HG03432 (cell line): ENCODE measurements around the gene PLEKHH1.
"Not testable (repeated sequence)": the region's sequence is repeated elsewhere in the genome, so short reads cannot be mapped to it uniquely, and the experiment has no call there.

ENCODE experiments used
- ATAC-seq: cut with Tn5 transposase; IDR thresholded peaks from one replicate; pipeline ENCODE4 v1.9.1; 2021; ENCODE audit warnings: mild to moderate bottlenecking, moderate library complexity; ENCODE audit not compliant: unreplicated experiment

The PLEKHH1 gene

DNA sequence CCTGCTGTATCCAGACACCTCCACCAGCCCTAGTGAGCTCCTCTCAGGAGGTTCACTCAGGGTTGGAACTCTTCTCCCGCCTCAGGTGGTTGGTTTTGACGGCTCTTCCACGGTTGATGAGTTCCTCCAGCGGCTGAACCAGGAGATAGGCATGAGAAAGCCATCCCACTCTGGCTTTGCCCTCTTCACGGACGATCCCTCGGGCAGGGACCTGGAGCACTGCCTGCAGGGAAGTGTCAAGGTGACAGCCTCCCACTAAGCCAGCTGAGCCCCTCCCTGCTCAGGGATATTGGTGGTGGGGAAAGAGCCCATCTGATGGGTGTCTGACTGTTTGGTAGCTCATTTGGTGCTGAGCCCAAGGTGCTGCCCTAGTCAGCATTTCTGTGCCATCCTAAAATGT, 46.5 kb downstream of the PLEKHH1 start:
- no peak for ATAC-seq

GRCh38 chr14:67580336-67581171, 47.5 kb downstream of the PLEKHH1 start:
- no peak for ATAC-seq

DNA sequence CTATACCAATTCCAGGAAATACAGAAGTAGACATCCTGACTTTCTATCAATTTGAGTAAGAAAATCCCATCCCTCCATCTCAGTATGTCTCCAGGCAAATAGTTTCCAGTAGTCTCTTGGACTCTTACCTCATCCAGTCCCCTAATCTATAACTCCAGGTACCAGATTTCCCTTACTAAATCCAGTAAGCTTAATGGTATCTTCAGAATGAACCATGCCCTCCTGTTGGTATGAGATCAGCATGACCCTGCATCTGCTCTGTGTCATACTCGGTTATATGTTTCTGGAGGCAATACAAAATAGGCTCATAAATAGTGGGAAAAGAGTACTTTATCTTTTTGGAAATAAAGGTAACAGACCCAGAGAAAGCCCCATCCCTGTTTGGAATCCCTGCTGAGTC, 48.6 kb downstream of the PLEKHH1 start:
- no peak for ATAC-seq

GRCh38 chr14:67582061-67582460, 49.0 kb downstream of the PLEKHH1 start:
- ATAC-seq, result no peak

GRCh38 chr14:67583711-67584644, 50.9 kb downstream of the PLEKHH1 start:
- ATAC-seq, result no peak

- ATAC-seq, result no peak
Observed at GRCh38 chr14:67584978-67585377, 51.9 kb downstream of the PLEKHH1 start.

- no peak for ATAC-seq
Observed at GRCh38 chr14:67586369-67586768, 53.3 kb downstream of the PLEKHH1 start.

DNA sequence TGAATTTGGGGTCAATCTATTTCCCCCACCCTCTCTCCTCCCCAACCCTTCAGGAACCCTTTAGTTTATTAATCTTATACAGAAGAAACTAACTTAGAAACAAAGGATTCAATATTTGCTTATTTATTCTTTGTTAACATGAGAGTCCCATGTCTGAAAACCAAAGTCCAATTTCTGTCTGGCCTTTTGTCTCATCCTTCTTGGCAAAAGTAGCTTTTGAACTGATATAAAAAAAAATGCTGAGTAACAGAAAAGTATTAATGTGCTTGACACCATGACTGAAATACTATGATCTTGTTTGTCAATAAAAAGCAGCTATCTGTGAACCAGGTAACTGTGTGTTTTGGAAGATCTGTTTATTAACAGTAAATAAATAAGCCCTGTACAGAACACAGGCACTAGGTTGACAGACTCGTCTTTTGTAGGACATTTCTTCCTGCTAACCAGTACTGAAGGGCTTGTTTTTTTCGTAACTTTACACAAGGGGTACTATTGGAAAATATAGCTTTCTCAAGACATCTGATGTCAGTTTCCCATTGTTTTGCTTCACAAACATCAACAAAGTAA, 56.2 kb downstream of the PLEKHH1 start:
- ATAC-seq, result no peak

DNA sequence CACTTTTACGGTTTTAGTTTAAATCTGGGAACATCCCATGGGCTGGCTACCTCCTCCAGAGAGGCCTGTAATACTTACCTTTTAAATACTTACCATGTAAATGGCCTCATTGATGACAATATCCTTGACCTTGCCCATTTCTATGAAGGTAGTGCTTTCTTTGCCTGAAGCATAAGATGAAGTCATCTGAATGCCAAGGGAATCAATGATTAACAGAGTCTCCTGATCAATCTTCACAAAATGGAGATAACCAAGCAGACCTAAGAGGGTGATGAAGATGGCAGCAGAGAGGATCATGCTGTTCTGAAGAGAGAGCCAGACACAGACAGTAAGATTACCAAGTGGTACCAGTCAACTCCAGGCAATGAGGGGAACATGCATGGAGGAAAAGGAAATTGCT, 60.6 kb downstream of the PLEKHH1 start:
- ATAC-seq, result not testable (repeated sequence)

- ATAC-seq, result no peak
Observed at GRCh38 chr14:67595392-67595791, 62.3 kb downstream of the PLEKHH1 start.

- ATAC-seq, result peak; percentile 94
Observed at GRCh38 chr14:67599698-67600561, 66.8 kb downstream of the PLEKHH1 start, which contains the start of gene PIGH. Gene PIGH (minus strand): TSS chr14:67600268. CDS start chr14:67600203, 65 bp downstream.

DNA sequence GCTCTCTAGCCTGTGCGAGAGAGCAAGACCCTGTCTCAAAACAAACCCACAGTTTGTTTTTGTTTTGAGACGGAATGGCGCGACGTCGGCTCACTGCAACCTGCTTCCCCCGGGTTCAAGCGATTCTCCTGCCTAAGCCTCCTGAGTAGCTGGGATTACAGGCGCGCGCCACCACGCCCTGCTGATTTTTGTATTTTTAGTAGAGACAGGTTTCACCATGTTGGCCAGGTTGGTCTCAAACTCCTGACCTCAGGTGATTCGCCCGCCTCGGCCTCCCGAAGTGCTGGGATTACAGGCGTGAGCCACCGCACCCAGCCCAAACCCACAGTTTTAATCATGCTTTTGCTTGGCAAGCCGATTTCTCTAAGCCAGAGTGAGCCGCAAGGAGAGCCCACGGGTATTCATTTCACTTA, 67.5 kb downstream of the PLEKHH1 start:
- peak; percentile 4 for ATAC-seq

- no peak for ATAC-seq
Observed at GRCh38 chr14:67602076-67602475, 69.0 kb downstream of the PLEKHH1 start.

DNA sequence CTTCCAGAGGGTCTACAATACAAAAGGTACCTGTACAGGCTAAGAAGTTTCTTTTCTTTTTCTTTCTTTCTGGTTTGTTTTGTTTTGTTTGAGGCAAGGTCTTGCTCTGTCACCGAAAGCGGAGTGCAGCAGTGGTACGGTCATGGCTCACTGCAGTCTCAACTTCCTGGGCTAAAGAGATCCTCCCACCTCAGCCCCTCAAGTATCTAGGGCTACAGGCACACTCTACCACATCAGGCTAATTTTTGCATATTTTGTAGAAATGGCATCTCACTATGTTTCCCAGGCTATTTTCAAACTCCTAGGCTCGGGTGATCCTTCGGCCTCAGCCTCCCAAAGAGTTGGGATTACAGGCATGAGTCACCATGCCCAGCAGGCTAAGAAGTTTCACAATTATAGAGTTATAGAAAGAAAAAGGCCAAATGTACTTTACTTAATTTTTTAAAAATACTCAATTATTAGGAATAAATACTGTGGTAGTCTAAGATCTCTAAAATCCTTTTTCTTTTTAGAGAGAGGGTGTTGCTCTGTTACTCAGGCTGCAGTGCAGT, 70.0 kb downstream of the PLEKHH1 start:
- peak; percentile 57 for ATAC-seq

DNA sequence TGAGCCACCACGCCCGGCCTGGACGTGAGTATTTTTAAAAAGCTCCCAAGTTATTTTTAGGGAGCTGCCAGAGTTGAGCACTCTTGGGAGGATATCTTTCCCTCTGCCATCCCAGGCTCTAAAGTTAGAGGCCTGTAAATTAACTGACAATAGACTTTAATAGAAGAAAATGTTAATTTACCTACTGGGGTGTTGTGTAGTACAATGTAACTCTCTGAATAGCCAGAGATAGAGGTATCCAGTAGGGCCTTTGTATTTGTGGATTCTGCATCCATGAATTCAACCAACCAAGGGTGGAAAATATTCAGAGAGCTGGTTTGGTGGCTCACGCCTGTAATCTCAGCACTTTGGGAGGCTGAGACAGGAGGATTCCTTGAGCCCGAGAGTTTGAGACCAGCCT, 74.6 kb downstream of the PLEKHH1 start:
- ATAC-seq, result no peak

DNA sequence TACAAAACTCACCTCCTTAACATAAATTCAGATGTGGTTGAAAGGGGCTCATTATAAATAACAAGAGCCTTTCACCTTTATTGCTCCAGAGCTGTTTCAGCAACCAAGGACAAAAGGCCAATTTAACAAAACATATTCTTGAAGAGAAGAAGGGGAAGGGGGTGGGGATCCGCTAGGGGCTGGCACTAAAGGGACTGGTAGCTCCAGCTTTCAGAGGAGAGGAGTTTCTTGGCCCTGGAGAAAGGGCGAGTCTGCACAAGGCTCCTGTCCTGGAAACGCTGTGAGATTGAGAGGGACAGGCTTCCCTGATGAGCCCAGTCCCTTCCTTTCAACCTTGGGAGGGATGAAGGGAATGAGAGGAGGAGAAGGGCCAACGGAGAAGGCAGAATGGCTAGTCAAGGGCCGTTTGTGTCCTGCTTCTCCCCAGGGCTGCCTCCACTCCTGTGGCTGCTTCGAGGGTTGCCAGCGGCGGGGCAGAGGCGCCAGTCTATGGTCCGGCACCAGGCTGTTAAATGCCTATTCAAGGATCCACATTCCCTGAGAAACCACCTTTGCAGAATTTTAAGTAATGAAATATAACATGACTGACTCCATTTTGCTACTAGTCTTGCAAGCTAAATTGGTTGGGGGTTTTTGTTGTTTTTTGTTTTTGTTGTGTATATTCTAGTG, 76.7 kb downstream of the PLEKHH1 start:
- ATAC-seq, result no peak

DNA sequence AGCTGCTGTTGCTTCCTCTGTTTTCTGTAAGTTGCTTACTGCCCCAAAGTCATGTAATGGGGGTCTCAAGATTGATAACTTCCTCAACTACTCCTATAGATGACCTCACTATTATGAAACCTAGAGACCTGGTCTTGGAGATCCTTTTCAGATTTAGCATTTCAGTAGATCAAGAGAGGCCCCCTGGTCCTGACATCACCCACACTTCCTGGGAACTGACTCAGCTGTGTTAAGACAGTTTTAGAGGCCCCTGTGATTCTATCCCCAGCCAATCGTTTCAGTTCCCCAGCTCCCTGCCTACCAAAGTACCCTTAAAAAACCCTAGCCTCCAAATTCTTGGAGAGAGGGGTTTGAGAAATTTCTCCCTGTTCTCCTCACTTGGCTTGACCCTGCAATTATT, 77.4 kb downstream of the PLEKHH1 start:
- no peak for ATAC-seq

DNA sequence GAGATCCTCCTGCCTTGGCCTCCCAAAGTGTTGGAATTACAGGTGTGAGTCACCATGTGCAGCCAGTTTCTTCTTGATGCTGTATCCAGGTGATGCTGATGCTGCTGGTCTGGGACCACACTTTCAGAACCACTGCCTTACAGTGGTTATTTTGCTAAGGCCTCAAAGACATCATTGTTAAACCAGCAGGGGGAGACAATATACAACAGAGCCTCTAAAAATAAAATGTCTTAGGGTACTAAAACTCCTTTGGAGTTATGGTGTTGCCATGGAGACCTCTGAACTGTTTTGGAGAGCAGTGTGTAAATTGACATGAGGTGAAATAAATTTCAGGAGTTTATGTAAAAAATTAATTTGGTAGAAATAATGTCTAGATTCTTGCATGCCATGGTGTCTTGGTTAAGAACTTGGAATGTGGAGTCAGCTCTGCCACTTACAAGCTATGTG, 85.5 kb downstream of the PLEKHH1 start:
- no peak for ATAC-seq

DNA sequence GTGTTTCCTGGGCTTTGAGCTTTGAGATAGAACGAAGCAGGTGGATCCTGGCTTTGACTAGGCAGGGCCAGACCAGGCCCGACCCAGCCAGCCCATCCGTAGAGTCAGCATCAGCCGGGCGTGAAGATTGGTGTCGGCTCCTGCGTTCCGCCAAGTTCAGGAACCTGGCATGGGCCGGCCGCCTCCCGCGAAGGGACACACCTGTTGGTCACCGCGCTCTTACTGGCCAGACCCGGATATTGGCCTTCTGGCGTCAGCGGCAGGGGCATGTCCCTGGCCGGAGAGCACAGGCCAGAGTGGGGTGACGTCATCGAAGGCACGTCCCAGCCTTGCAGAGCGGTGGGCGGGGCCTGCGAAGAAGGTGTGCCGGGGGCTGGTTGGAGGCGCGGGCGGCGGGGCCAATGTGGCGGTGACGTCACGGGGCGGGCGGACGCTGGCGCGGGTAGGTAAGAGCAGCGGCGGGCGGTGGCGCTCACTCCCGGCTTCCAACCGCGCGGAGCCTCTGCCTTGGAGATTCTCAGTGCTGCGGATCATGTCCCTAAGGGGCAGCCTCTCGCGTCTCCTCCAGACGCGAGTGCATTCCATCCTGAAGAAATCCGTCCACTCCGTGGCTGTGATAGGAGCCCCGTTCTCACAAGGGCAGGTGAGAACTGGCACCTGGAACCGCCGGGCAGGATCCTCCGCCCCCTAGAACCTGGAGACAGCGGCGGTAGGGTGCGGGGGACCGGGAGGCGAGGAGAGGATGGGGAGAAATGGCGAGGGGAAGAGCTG, 86.5 kb downstream of the PLEKHH1 start, which contains the start of gene ARG2:
Gene ARG2, plus strand, starts transcription at position 475 of the 771 bp plus-strand sequence. Its CDS starts 58 bp downstream, at position 533.
- ATAC-seq, result peak; percentile 95
